ENCODE measurements around the gene PRR7. TPM values are rescaled to one million over a fixed set of nuclear protein-coding genes. Genes with fewer than 3 reads are reported as not detected.

The PRR7 gene
- total RNA-seq, 2 experiments from 2014 or later = 23.3 to 23.5 TPM

DNA sequence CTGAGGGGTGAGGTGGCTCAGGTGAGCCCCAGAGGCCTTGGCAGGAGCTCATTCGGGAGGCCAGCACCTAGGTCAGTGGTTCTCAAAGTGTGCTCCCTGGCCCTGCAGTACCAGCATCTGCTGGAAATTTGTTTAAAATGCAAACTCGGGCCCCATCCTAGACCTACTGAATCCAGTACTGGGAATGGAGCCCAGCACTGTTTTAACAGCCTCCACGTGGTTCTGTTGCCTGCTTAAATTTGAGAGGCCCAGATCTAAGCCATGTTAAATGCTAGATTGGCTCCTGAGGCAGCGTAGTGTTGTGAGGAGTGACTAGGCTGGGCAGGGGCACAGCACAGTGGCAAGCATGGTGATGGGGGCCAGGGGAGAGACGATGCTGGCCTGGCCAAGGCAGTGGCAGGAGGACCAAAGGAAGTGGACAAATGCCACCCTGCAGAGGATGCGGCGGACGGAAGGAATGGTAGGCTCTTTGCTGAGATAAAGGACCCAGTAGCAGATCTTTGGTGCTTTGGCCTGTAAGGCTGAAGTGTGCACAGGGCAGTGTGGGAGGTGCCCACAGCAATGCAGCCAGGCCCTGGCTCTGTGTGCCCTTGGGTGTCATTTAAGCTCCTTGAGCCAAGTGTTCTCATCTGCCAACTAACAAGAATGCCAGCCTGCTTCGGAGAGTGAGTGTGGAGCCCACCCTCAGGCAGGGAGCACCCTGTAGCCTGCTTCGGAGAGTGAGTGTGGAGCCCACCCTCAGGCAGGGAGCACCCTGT lies 4.2 kb downstream of the PRR7 start:
- Histone ChIP-seq H3K4me3 (ENCODE audit: low read length) (no peak overlapping the region), H3K27ac (ENCODE audit: low read depth in 1 of 2, low read length in 2 of 2) (no peak overlapping the region), H3K36me3 (ENCODE audit: insufficient read depth, low read length) (no peaks in the 10 kb centered on the region), H3K4me1 (ENCODE audit: insufficient read depth, low read length) (peaks cover 59% of the 10 kb centered on the region), H3K9me3 (ENCODE audit: control insufficient read depth in 1 of 2, insufficient read depth in 1 of 2, low read length in 2 of 2) (no peaks in the 10 kb centered on the region), H3K27me3 (ENCODE audit: control insufficient read depth in 1 of 2, insufficient read depth in 2 of 2, low read length in 2 of 2) (no peaks in the 10 kb centered on the region)
- Mint-ChIP-seq H3K9me3 (no peaks in the 10 kb centered on the region), H3K36me3 (ENCODE audit: low read depth) (peaks cover 5% of the 10 kb centered on the region), H3K4me3 (peak overlapping the region; percentile 51), H3K27ac (peak overlapping the region; percentile 71), H3K27me3 (no peaks in the 10 kb centered on the region), H3K4me1 (ENCODE audit: low read depth) (peaks cover 50% of the 10 kb centered on the region)
- ChIA-PET POLR2A (interaction anchor here (1.0 to 15.3 kb wide), 6 partner anchors 11 to 60 kb away, joined by 3 to 661 read pairs (median 110); partner anchors contain the start of genes F12, GRK6, PDLIM7 and PFN3), CTCF (interaction anchor here (16.6 kb wide), 1 partner anchor 46 kb away, joined by 352 read pairs; the partner anchor contains the start of genes F12 and PFN3)
- no peak for DNase-seq
- ATAC-seq (ENCODE audit: poor library complexity) = no peak
- TF ChIP-seq, protein P1, sequence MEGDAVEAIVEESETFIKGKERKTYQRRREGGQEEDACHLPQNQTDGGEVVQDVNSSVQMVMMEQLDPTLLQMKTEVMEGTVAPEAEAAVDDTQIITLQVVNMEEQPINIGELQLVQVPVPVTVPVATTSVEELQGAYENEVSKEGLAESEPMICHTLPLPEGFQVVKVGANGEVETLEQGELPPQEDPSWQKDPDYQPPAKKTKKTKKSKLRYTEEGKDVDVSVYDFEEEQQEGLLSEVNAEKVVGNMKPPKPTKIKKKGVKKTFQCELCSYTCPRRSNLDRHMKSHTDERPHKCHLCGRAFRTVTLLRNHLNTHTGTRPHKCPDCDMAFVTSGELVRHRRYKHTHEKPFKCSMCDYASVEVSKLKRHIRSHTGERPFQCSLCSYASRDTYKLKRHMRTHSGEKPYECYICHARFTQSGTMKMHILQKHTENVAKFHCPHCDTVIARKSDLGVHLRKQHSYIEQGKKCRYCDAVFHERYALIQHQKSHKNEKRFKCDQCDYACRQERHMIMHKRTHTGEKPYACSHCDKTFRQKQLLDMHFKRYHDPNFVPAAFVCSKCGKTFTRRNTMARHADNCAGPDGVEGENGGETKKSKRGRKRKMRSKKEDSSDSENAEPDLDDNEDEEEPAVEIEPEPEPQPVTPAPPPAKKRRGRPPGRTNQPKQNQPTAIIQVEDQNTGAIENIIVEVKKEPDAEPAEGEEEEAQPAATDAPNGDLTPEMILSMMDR (IDR thresholded peaks at IDR 0.05) = no peak
- intact Hi-C loops (cut with DNase I, micrococcal nuclease) = no loop called here

DNA sequence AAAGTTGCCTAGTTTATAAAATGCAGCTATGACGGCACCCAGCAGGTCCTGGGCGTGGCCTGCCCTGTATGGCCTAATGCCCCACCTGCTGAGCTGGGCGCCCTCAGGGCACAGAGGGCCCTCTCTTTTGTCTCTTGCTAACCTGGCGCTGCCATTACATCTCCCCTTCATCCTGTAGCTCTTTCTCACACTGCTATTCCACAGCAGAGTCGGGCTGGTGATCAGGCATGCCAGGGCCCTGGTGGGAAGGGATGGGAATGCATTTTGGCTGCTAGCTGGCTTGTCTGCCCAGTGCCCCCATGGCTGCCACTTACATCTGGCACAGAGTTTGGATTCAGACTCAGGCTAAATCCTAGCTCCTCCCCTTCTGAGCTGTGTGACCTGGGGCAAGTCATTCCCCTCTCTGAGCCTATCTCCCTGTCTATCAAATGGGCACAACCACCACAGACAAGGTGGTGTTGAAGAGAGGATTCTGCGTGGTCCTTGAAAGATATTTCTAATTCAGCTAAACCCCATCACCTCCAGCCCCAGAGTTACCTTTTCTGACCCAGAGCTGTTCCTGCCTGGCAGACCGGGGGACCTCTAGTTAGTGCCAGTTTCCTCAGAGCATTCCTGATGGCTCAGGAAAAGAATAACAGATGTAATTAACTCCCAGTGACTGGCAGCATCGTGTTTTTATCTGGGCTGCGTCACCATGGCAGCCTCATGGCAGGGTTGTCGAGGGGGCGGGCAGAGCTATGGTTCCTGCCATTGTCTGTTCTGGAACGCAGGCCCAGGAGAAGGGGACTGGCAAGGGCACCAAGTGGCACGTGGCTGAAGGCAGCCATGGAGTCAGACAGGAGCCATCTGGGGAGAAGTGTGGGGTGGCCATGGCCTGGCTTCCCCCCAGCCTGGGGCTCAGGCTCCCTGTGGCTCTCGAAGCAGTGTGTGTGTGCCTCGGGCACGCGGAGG lies 6.3 kb downstream of the PRR7 start:
- Mint-ChIP-seq H3K36me3 (ENCODE audit: low read depth) (peaks cover 8% of the 10 kb centered on the region), H3K27ac (peak overlapping the region; percentile 90), H3K4me3 (peak overlapping the region; percentile 89), H3K27me3 (no peaks in the 10 kb centered on the region), H3K4me1 (ENCODE audit: low read depth) (peaks cover 53% of the 10 kb centered on the region), H3K9me3 (no peaks in the 10 kb centered on the region)
- TF ChIP-seq, protein P1 (IDR thresholded peaks at IDR 0.05) = no peak
- intact Hi-C loops (cut with DNase I, micrococcal nuclease) = no loop called here
- CTCF ChIA-PET = interaction anchor here (2.8 to 16.6 kb wide), 4 partner anchors 9 to 61 kb away, joined by 61 to 352 read pairs (median 98); partner anchors contain the start of genes F12, GRK6, PFN3 and PRR7
- no peak overlapping the region for H3K27ac ChIP-seq (ENCODE audit: low read depth in 1 of 2, low read length in 2 of 2)
- ATAC-seq (ENCODE audit: poor library complexity) (no peak), DNase-seq (peak in 1 of 14 experiments; percentile 33)
- H3K27me3 ChIP-seq (ENCODE audit: control insufficient read depth in 1 of 2, insufficient read depth in 2 of 2, low read length in 2 of 2) = no peaks in the 10 kb centered on the region
- H3K9me3 ChIP-seq (ENCODE audit: control insufficient read depth in 1 of 2, insufficient read depth in 1 of 2, low read length in 2 of 2) = no peaks in the 10 kb centered on the region
- no peaks in the 10 kb centered on the region for H3K36me3 ChIP-seq (ENCODE audit: insufficient read depth, low read length)
- POLR2A ChIA-PET = interaction anchor here (0.6 to 14.1 kb wide), 7 partner anchors 9 to 697 kb away, joined by 3 to 435 read pairs (median 75); partner anchors contain the start of genes F12, GRK6, PFN3 and PRR7
- peaks cover 61% of the 10 kb centered on the region for H3K4me1 ChIP-seq (ENCODE audit: insufficient read depth, low read length)
- H3K4me3 ChIP-seq (ENCODE audit: low read length) = no peak overlapping the region

DNA sequence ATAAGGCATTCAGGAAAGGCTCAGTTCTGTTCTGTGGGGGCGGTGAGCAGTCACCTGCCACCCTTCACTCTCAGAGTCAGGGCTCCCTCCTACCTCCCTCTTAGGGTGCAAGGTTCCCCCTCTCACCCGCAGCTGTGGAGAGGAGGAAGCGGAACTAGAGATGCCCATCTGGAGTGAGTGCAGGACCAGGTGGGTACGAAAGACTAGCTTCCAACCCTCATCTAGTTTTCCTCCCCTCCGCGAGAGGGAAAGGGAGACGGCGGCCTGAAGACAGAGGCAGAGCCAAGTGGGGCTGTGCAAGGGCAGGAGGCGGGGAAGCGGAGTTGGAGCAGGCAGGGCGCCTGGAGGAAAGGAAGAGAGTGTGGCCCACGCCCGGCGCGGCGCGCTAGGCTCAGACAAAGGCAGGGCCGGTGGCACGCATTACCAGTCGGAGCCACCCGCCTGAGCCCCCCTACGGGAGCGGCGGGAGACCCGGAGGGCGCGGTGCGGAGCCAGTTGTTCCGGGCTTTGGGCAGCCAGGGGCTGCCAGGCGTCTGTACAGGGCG lies 7.3 kb downstream of the PRR7 start:
- ATAC-seq (ENCODE audit: poor library complexity) = peak; percentile 1
- Mint-ChIP-seq H3K9me3 (no peaks in the 10 kb centered on the region), H3K36me3 (ENCODE audit: low read depth) (peaks cover 8% of the 10 kb centered on the region), H3K4me1 (ENCODE audit: low read depth) (peaks cover 43% of the 10 kb centered on the region), H3K27ac (peak overlapping the region; percentile 90), H3K27me3 (no peaks in the 10 kb centered on the region), H3K4me3 (peak overlapping the region; percentile 89)
- intact Hi-C loops (cut with DNase I, micrococcal nuclease) = loop anchor here in 1 of 2 experiments (1.0 kb wide), 2 partner anchors 27 to 50 kb away; no protein-coding TSS in a partner anchor
- no peaks in the 10 kb centered on the region for H3K27me3 ChIP-seq (ENCODE audit: control insufficient read depth in 1 of 2, insufficient read depth in 2 of 2, low read length in 2 of 2)
- H3K4me3 ChIP-seq (ENCODE audit: low read length) = peak overlapping the region; percentile 37
- peak overlapping the region in 1 of 2 donors; percentile 29 for H3K27ac ChIP-seq (ENCODE audit: low read depth in 1 of 2, low read length in 2 of 2)
- TF ChIP-seq, protein P1 (IDR thresholded peaks at IDR 0.05) = no peak
- CTCF ChIA-PET = interaction anchor here (0.8 to 16.6 kb wide), 9 partner anchors 10 to 102 kb away, joined by 3 to 352 read pairs (median 11); partner anchors contain the start of genes F12, GRK6, LMAN2 and PDLIM7
- no peaks in the 10 kb centered on the region for H3K36me3 ChIP-seq (ENCODE audit: insufficient read depth, low read length)
- H3K9me3 ChIP-seq (ENCODE audit: control insufficient read depth in 1 of 2, insufficient read depth in 1 of 2, low read length in 2 of 2) = no peaks in the 10 kb centered on the region
- POLR2A ChIA-PET = interaction anchor here (1.3 to 14.1 kb wide), 10 partner anchors 9 to 102 kb away, joined by 4 to 435 read pairs (median 14); partner anchors contain the start of genes F12, GRK6, LMAN2 and PFN3
- H3K4me1 ChIP-seq (ENCODE audit: insufficient read depth, low read length) = peaks cover 52% of the 10 kb centered on the region
- no peak for DNase-seq
